GM18951 (cell line): ENCODE measurements around the gene B3GAT1.
"Not testable (repeated sequence)": the region's sequence is repeated elsewhere in the genome, so short reads cannot be mapped to it uniquely, and the experiment has no call there.

ENCODE experiments used
- POLR2A ChIP-seq: IDR thresholded peaks from 4 replicates; pipeline ENCODE4 v1.6.1; 2011; ENCODE audit warnings: mild to moderate bottlenecking; ENCODE audit not compliant: insufficient read length, insufficient read depth; ENCODE audit errors: extremely low read depth
- in situ Hi-C: fragments of 300-500 bp; cut with MboI; formaldehyde crosslinking; loops from one replicate; pipeline ENCODE4 v1.12.0; 2022; ENCODE audit warnings: low sequenced_read_pairs, mixed read lengths, inconsistent platforms; ENCODE audit not compliant: unreplicated experiment

The B3GAT1 gene

DNA sequence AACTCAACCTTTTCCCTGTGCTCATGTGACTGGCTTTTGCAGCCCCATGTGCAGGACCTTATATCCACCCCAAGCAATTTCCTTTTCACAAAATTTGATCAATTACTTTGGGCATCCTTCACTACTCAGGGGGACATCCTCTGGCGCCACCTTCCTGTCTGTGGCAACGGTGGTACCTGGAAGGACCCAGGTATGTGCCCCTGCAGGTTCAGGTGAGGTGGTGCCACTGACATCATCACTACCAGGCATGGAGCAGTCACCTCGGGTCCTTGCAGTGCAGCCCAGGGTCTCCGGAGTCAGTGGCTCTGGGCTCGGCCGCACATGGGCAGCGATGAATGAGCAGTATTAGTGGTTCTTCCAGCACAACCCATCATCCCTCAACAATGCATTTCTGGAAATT lies 37.7 kb upstream of the B3GAT1 start:
- TF ChIP-seq POLR2A = no peak
- in situ Hi-C loops = no loop called here

DNA sequence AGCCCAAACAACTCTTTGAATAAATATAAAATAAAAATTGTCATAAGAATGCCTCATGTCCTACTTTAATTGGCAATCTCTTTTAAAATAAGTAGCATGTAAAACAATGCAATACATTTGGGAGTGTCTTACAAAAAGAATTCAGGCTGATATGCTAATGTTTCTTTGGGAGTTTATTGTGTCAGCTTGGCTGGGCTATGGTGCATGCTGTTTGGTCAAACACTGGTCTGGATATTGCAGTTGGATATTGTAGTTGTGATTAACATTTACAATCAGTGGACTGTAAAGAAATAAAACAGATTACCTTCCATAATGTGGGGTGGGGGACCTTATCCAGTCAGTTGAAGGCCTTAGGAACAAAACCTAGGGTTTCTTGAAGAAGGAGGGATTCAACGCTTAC lies 37.0 kb upstream of the B3GAT1 start:
- no peak for TF ChIP-seq POLR2A
- in situ Hi-C loops = no loop called here

DNA sequence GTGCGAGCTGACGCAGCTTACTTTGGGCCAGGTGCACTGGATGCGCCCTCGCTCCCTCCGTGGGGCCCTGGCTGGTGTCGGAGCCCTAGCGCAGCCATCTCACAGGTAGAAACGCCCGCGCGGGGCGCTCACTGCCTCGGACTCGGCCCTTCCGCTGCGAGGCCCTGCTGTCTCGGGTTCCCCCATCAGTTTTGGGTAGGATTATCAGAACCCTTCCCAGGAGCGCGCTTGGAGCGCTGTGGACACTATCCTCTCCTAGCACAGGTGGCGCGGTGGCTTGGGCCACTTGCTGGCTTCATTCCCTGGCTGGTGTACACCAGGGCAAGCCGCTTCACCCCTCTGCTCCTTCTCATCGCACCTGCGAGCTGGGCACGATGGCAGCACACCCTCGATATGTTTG lies 35.7 kb upstream of the B3GAT1 start:
- TF ChIP-seq POLR2A = no peak
- in situ Hi-C loops = no loop called here

DNA sequence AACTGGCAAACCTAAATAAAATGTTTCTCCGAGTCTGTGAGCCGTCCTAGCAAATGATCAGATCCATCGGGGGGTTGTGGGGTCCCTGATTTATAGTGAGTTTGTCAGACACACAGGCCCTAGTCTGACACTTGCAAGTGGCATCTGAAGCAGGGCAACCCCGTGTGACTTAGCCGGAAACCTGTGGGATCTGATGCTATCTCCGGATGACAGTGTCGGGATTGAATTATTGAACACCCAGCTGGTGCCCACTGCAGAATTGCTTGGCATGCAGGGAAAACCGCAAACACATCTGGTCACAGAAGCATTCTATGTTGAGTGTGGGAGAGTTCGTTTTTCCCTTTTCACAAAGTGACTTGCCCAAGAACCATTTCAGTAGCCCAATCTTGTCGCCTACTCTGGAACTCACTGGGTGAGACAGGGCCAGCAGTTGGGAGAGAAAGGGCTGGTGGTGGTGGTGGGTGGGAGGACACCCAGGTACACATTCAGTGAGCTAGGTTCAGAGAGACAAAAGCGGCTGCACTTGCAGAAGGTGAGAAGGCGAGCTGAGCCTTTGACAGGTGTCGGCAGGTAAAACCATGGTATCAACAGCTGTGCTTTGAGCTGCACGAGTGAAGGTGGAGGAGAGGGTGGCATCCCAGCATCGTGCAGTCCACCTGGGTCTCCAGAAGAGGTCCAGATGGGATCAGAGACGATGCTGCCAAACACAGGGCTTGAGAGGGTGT lies 33.7 kb upstream of the B3GAT1 start:
- in situ Hi-C loops = no loop called here
- TF ChIP-seq POLR2A = no peak

DNA sequence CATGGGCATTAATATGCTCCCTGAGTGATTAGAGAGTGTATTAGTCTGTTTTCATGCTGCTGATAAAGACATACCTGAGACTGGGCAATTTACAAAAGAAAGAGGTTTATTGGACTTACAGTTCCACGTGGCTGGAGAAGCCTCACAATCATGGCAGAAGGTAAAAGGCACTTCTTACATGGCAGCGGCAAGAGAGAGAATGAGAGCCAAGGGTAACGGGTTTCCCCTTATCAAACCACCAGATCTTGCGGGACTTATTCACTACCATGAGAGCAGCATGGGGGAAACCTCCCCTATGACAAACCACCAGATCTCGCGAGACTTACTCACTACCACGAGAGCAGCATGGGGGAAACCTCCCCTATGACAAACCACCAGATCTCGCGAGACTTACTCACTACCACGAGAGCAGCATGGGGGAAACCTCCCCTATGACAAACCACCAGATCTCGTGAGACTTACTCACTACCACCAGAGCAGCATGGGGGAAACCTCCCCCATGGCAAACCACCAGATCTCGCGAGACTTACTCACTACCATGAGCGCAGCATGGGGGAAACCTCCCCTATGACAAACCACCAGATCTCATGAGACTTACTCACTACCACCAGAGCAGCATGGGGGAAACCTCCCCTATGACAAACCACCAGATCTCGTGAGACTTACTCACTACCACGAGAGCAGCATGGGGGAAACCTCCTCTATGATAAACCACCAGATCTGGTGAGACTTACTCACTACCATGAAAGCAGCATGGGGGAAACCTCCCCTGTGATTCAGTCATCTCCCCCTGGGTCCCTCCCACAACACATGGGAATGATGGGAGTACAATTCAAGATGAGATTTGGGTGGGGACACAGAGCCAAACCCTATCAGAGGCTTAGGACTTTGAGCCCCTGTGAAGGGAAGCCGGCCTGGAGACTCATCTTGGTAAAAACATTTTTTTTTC lies 32.4 kb upstream of the B3GAT1 start:
- in situ Hi-C loops = not testable (repeated sequence)

DNA sequence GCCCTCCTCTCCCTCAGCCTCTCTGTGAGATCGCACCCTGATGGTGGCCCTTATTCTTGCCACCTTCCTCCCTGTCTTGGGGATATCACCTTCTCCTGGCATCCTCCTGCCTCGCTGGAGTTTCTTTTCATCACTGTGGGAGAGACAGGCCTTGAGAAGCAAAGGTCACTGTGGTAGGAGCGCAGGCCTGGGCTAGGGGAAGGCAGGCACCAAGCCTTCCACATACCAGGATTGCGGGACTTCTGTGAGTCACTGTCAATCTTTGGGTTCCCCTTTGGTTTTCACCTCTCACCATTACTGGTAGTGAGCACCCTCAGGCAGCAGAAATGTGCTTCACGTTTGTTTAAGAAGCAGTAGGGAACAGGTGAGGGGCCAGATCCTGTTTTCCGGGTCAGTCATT lies 31.2 kb upstream of the B3GAT1 start:
- in situ Hi-C loops = no loop called here
- TF ChIP-seq POLR2A = no peak

DNA sequence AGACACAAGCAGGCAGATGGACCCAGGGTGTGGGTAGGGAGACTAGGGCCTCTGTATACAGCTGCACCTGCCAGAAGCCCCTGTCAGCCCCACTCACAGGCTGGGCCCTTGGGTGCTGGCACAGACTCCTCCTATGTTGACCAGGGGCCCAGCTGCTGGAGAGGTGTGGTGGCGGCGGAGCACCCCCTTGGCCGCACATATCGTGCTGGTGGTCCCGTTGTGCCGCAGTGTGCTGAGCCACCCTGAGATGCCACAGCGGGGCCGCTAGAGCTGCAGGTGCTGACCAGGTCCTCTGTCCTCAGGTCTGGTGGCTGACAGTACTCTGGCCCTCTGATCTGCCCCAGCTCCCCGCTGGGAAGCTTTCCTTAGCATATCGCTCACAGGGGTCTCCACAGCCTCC lies 30.2 kb upstream of the B3GAT1 start:
- in situ Hi-C loops = no loop called here
- no peak for TF ChIP-seq POLR2A

DNA sequence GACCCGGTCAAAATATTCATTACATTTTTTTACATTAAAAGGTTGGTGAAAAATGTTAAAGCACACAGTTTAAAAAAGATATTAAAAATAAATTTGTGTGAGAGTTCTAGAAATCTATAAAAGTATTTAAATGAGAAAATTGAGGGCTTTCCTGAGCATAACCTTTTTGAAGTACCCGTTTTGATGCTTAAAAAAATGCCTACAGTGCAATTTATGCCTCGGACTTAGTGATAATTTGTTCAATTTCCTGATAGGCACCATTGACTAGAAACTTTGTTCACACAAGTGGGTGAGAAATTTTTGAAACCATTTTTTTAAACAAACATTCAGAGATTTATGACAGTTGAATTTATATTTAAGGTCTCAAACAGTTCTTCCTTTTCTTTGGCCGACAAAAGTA lies 29.7 kb upstream of the B3GAT1 start:
- TF ChIP-seq POLR2A = no peak
- in situ Hi-C loops = no loop called here

DNA sequence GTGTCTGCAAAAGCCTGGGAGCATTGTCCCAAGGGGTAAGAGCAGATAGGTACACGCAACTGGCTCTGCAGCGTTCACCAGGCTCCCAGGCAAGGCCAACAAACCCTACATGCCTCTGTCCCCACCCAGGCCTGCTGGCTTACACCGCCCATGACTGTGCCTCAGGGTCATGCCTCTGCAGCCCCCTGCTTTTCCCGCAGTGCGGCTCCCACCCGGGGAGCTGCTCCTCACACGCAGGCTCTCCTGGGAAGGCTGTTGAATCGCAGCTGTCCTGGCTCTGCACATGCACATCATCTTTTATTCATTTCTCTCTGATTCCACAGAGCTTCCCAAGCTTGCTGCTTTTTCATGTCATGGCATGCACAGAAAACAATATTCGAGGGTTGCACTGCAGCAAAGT lies 29.2 kb upstream of the B3GAT1 start:
- no peak for TF ChIP-seq POLR2A
- in situ Hi-C loops = no loop called here

DNA sequence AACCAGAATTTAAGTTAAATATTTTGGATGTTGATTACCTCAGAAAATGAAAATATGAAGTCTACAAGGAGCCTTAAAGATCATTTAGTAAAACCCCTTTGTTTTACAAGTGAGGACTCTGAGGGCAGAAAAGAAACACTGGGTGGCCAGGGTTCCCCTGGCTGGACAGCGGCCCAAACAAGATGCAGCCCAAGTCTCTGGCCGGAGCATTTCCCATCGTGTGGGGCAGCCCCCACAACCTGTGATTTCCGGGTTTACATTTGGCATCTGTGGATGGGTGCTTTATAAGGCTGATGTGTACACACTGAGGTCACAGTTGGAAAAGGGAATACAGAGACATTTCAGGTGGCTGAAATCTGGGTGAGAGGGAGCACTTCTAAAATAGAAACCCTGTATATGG lies 28.8 kb upstream of the B3GAT1 start:
- no peak for TF ChIP-seq POLR2A
- in situ Hi-C loops = no loop called here

DNA sequence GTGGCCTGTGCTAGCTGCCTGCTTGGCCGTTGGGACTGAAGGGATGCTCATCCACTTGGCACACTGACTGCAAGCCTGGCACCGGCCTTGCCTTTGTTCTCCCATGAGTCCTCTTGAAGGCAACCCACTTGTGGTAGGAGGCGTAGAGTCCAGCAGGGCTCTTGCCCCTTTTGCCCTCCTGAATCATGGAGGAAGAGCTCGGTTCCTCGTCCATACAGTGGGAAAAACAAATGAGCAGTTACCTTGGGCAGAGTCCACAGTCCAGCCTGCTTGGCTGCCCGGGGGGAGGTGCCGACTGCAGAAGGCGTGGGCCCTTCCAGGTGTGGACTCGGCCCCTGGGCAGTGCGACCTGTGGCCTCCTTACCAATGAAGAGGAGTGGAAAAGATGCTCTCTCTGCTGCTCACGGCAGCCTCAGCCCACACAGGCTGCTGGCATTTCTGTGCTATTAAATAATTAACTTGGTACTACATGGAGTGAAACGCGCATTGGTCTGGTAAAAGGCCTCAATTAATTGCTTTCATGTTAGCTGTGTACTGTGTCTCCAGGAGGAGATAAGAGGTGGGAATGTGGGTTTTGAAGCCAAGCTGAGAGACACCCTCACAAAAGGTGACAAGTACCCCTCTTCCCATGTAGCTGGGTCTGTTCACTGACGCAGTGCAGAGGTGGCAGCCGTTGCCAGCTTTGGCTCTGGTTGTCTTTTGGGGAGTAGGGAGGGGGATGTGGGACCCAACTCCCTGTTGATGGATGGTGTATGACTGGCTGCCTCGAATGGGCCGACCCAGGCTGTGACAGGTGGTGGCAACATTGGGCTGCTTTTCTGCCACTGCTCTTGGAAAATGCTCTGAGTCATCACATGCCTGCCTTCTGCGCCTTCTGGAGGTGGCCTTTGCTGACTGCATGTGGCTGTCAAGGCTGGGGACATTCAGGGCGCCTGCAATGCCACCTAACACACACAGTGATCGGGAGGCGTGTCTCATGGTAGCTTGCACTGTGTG lies 26.8 kb upstream of the B3GAT1 start:
- in situ Hi-C loops = no loop called here

DNA sequence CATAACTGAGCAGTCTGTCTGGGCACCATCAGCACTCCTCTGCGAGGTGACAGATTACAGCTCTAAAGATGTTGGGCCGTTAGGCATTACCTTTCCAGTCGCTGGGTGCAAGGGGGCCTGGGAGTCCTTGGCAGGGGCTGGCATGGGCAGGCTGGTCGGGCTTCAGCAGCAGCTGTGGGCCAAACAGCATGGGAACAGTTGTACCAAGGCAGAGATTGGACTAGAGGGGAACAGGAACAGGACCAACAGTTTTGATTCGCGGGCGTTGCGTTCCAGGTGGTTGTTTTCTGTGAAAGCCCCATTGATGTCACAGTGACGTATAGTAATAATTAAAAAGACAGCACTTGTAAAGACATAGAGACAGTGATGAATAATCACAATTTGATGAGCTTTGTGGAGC lies 25.8 kb upstream of the B3GAT1 start:
- in situ Hi-C loops = no loop called here
- TF ChIP-seq POLR2A = no peak

More for the DNA sequence above, 26.8 kb upstream of the B3GAT1 start:
- TF ChIP-seq POLR2A = no peak

DNA sequence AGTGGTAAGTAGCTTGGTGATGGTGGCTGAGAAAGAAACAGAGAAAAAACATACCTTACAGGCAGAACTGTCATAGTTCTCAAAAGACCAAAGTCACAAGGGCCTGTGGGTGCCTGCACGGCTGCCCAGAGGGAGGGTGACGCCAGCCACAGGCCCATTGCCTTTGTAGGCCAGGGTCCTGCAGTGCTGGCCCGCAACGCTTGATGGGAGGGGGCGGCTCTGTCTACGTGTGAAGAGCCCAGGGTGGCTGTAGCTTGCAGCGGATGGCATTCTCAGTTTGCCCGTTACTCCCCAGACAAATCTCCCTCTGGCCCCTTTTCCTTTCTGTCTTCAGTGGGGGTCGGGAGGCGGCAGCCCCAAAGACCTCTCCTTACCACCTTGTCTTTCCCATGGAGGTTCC lies 24.7 kb upstream of the B3GAT1 start:
- TF ChIP-seq POLR2A = no peak
- in situ Hi-C loops = no loop called here
